A549 (cell line): ENCODE measurements around the gene KPTN.

Experiments
- BHLHE40 ChIP-seq: IDR thresholded peaks from 2 replicates; pipeline ENCODE4 v1.6.1; 2012; ENCODE audit warnings: low read depth, low read length, inconsistent platforms
- CBX8 ChIP-seq: fragments of 200-600 bp; sonication (generic); IDR thresholded peaks from 2 replicates; pipeline ENCODE4 v1.6.1; 2016
- CEBPB ChIP-seq, 2 experiments: fragments of >200 bp in 1 of 2; sonication (Bioruptor Twin) in 1 of 2; formaldehyde crosslinking in 1 of 2; IDR thresholded peaks; 2 replicates each; pipeline ENCODE4 v1.6.1; 2012 to 2016
- EHF ChIP-seq: fragments of 250-450 bp; sonication (Bioruptor Pico); IDR thresholded peaks from 2 replicates; pipeline ENCODE4 v1.5.0; 2020; ENCODE audit warnings: mild to moderate bottlenecking
- HDAC2 ChIP-seq: fragments of 200-600 bp; sonication (generic); IDR thresholded peaks from 2 replicates; pipeline ENCODE4 v1.6.1; 2016
- PHF8 ChIP-seq: fragments of 200-600 bp; sonication (generic); IDR thresholded peaks from 2 replicates; pipeline ENCODE4 v1.6.1; 2016; ENCODE audit warnings: low read depth, mild to moderate bottlenecking, antibody characterized with exemption, moderate library complexity, borderline replicate concordance
- POLR2A ChIP-seq: IDR thresholded peaks from 2 replicates; pipeline ENCODE4 v1.6.1; 2012; ENCODE audit warnings: mild to moderate bottlenecking, low read length
- RFX5 ChIP-seq: fragments of 450-650 bp; IDR thresholded peaks from 2 replicates; pipeline ENCODE4 v1.7.1; 2014; ENCODE audit warnings: antibody characterized with exemption, mild to moderate bottlenecking, moderate library complexity
- SMC3 ChIP-seq: fragments of >200 bp; sonication (Bioruptor Twin); formaldehyde crosslinking; IDR thresholded peaks from 3 replicates; pipeline ENCODE4 v1.6.1; 2018; ENCODE audit warnings: inconsistent platforms
- TF ChIP-seq, protein P1 (sequence below): fragments of >200 bp; sonication (Bioruptor Twin); formaldehyde crosslinking; IDR thresholded peaks from 3 replicates; pipeline ENCODE4 v1.5.1; 2016
- TF ChIP-seq, protein P2 (sequence below): fragments of 200-600 bp; sonication (generic); IDR thresholded peaks from 2 replicates; pipeline ENCODE4 v1.6.1; 2016; ENCODE audit warnings: antibody characterized with exemption, mild to moderate bottlenecking, moderate library complexity
- TF ChIP-seq, protein P3 (sequence below): fragments of 150-350 bp; IDR thresholded peaks from 2 replicates; pipeline ENCODE4 v1.6.1; 2014; ENCODE audit warnings: low read depth, mild to moderate bottlenecking, low read length

DNA sequence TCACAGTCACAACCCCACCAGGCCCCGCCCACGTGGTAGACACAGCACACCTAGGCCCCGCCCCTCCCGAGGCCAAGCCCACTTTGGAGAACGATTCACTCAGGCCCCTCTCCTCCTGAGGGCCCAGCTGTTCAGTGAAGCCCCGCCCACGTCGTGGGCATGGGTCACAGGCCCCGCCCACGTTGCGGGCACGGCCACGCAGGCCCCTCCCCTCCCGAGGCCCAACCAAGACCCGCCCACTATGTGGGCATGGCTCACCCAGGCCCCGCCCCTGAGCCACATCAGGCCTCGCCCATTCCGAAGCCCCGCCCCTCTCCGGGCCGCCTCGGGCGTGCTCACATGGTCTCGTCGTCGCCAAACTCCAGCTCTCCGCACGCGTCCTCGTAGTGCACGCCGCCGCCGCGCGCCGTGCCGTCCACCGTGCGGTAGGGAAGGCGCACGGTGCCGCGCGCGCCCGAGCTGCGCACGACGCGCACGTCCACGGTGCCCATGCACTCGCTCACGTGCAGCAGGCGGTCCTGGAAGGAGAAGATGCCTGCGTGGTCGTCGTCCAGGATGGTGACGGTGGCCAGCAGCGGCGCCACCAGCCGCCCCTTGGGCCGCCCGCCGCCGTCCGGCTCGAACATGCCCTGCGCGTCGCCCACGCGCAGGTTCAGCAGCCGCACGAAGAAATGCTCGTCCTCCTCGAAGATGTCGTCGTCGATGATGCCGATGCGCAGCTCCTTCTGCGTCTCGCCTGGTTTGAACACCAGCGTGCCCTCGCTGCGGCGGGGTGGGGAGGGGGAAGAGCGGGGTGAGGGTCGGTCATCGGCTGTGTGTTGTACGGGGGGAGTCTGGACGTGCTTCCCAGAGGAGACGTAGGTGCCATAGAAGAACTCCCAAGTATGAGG, 36.3 kb downstream of the KPTN start:
- TF ChIP-seq, protein P1, sequence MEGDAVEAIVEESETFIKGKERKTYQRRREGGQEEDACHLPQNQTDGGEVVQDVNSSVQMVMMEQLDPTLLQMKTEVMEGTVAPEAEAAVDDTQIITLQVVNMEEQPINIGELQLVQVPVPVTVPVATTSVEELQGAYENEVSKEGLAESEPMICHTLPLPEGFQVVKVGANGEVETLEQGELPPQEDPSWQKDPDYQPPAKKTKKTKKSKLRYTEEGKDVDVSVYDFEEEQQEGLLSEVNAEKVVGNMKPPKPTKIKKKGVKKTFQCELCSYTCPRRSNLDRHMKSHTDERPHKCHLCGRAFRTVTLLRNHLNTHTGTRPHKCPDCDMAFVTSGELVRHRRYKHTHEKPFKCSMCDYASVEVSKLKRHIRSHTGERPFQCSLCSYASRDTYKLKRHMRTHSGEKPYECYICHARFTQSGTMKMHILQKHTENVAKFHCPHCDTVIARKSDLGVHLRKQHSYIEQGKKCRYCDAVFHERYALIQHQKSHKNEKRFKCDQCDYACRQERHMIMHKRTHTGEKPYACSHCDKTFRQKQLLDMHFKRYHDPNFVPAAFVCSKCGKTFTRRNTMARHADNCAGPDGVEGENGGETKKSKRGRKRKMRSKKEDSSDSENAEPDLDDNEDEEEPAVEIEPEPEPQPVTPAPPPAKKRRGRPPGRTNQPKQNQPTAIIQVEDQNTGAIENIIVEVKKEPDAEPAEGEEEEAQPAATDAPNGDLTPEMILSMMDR = no peak
- no peak for TF ChIP-seq POLR2A
- no peak for TF ChIP-seq CBX8
- TF ChIP-seq RFX5 = no peak
- no peak for TF ChIP-seq HDAC2
- TF ChIP-seq EHF (CRISPR knock-in tag) = no peak
- TF ChIP-seq, protein P2, sequence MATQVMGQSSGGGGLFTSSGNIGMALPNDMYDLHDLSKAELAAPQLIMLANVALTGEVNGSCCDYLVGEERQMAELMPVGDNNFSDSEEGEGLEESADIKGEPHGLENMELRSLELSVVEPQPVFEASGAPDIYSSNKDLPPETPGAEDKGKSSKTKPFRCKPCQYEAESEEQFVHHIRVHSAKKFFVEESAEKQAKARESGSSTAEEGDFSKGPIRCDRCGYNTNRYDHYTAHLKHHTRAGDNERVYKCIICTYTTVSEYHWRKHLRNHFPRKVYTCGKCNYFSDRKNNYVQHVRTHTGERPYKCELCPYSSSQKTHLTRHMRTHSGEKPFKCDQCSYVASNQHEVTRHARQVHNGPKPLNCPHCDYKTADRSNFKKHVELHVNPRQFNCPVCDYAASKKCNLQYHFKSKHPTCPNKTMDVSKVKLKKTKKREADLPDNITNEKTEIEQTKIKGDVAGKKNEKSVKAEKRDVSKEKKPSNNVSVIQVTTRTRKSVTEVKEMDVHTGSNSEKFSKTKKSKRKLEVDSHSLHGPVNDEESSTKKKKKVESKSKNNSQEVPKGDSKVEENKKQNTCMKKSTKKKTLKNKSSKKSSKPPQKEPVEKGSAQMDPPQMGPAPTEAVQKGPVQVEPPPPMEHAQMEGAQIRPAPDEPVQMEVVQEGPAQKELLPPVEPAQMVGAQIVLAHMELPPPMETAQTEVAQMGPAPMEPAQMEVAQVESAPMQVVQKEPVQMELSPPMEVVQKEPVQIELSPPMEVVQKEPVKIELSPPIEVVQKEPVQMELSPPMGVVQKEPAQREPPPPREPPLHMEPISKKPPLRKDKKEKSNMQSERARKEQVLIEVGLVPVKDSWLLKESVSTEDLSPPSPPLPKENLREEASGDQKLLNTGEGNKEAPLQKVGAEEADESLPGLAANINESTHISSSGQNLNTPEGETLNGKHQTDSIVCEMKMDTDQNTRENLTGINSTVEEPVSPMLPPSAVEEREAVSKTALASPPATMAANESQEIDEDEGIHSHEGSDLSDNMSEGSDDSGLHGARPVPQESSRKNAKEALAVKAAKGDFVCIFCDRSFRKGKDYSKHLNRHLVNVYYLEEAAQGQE = no peak
- TF ChIP-seq PHF8 = no peak
- TF ChIP-seq, protein P3, sequence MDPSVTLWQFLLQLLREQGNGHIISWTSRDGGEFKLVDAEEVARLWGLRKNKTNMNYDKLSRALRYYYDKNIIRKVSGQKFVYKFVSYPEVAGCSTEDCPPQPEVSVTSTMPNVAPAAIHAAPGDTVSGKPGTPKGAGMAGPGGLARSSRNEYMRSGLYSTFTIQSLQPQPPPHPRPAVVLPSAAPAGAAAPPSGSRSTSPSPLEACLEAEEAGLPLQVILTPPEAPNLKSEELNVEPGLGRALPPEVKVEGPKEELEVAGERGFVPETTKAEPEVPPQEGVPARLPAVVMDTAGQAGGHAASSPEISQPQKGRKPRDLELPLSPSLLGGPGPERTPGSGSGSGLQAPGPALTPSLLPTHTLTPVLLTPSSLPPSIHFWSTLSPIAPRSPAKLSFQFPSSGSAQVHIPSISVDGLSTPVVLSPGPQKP = no peak
- no peak for TF ChIP-seq SMC3
- TF ChIP-seq CEBPB (IDR thresholded peaks at IDR 0.05) = no peak
- TF ChIP-seq BHLHE40 = no peak
